ENCODE data around the gene ATP8A2.
"Not testable (repeated sequence)": the region's sequence is repeated elsewhere in the genome, so short reads cannot be mapped to it uniquely, and the experiment has no call there.

The ATP8A2 gene

DNA sequence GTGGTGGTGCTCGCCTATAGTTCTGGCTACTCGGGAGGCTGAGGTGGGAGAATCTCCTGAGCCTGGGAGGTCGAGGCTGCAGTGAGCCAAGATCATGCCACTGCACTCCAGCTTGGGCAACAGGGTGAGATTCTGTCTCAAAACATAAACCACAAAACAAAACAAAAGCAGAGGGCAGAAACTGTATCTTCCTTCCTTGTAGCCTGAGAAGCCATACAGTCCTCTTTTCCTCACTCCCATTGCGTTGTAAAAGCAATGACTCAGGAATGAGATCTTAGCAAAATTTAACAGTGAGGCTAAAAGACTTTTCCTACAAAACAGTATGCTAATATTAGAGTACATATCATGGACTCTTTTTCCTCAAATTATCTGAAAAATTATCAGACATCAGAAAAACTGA, 549.2 kb downstream of the ATP8A2 start:
- DNase-seq (ENCODE audit: low read depth in 2 of 2): no peak

DNA sequence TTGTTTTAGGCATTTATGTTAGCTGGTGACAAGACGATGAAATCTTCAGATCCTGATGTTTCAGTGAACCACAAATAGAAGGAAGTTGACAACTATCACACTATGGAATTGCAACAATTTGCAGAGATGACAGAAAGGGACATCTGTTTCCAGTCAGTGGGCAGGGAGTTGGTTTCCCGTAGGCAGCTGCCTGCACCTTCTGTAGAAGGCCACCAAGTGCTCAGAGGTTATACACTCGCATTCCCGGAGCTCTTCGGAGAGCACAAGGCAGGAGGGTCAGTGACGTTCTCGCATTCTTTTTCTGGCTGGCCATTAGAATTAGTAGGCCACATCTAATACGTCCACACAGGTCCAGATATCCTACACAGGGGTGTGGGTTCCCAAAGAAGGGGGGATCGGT, 550.6 kb downstream of the ATP8A2 start:
- DNase-seq (ENCODE audit: low read depth in 2 of 2): no peak

DNA sequence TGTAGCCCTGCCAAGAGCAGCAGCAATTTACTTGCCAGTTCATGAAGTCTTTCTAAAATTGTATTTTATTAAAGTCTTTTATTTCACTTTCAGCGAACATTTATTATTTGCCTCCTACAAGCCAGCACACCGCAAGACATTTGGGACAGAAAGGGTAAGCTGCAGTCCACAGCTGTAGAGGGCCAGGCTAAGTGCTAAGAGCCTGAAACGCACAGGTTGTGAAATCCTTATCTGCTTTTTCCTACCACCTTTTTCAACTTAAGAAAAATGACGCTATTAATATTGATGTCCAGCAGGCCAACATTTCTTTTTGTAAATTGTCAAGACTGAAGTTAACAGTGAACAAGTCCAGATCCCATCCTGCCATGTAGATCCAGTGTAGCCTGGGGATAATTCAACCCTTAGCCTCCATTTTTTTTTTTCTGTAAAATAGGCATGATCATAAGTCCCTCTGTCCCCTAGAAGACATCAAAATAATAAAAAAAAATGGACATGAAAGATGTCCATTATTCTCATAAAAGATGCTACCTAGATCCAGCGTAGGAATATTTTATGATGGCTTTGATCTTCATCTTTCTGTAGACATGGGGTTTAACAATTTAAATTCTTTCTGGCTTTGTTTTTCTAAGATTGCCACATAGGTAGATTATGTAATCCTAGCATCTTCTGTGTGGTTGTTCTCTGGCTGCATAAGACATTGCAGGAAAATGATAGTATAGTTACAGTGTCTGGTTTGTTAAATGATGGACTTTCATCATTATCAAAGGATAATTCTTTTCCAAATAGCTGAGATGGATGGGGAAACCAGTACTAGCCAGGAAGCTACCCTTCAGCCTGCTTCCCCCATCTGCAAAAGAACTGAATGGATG, 551.7 kb downstream of the ATP8A2 start:
- DNase-seq (ENCODE audit: low read depth in 2 of 2): no peak

GRCh38 chr13:25927363-25927762, 555.6 kb downstream of the ATP8A2 start:
- no peak for DNase-seq (ENCODE audit: low read depth in 2 of 2)

DNA sequence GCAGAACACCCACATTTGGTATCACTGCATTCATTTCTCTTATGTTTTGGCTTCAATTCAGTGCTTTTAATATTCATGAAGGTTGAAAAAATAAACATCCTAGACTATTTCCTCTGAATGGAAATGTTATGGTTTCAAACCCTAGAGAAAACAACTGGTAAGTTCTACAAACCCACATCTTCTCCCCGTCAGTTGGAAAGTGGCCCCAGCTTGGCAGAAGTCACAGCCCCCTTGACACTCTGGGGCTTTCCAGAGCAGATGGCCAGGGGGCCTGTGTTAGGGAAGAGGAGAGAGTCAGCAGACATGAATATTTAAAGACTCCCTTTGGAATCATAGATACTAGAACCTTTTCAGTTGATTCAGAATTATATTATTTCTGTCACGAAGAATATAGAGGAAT, 556.2 kb downstream of the ATP8A2 start:
- no peak for DNase-seq (ENCODE audit: low read depth in 2 of 2)

GRCh38 chr13:25928941-25929505, 557.2 kb downstream of the ATP8A2 start:
- DNase-seq (ENCODE audit: low read depth in 2 of 2): no peak

- DNase-seq (ENCODE audit: low read depth in 2 of 2): no peak
Measured at GRCh38 chr13:25929816-25930215, 558.0 kb downstream of the ATP8A2 start.

DNA sequence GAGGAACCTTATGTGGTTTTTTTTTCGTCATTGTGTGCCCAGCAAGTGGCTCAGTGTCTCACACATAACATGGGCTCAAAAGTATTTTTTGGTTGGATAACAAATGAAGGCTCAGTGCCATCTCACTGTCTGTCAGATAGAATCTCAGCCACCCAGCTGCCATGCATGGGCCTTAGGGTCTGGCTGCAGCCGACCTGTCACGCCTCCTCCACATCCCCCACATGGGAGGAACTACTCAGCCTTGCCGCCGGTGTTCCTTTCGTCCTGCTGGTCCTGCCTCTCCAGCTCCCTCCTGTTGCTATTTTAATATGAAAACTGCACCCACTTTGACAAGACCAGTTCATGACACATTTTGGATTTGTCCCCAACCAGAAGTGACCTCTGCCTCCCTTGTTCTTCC, 558.9 kb downstream of the ATP8A2 start:
- DNase-seq (ENCODE audit: low read depth in 2 of 2): no peak

GRCh38 chr13:25932365-25932764, 560.6 kb downstream of the ATP8A2 start:
- DNase-seq (ENCODE audit: low read depth in 2 of 2): no peak

DNA sequence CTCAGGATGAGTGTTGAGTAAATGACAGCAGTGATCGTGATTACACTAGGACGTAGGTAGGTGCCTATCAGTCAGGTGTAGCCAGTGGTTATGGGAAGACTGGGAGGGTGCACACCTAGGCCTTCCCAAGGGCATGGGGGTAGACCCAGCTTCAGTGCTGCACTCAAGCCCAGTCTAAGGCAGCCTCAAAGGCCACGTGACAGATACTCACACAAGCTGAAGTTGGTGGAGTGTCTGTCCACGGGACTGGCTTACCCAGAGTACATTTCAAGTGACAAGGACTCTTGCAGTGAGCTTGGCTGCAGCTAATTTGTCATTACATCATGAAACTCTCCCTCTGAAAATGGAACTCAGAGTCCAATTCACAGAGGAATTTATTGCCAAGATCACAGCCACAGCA, 561.7 kb downstream of the ATP8A2 start:
- DNase-seq (ENCODE audit: low read depth in 2 of 2): no peak

DNA sequence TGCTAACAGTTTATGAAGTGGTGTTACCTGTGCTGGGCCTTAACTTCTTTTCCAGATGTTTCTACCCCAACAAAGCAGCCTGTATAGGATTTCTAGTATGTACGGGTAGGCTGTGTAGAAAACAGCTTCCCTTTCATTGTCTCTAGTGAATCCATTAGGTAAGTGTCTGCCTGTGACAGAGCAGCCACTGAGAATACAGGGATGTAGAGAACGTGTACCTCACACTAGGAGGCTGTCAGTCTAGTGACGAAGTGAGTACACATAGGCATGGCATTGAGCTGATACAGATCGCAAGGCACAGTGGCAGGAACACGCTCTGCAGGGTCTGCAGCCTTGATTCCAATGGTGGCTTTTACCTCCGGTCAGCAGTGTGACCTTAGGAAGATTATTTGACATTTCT, 562.4 kb downstream of the ATP8A2 start:
- no peak for DNase-seq (ENCODE audit: low read depth in 2 of 2)

DNA sequence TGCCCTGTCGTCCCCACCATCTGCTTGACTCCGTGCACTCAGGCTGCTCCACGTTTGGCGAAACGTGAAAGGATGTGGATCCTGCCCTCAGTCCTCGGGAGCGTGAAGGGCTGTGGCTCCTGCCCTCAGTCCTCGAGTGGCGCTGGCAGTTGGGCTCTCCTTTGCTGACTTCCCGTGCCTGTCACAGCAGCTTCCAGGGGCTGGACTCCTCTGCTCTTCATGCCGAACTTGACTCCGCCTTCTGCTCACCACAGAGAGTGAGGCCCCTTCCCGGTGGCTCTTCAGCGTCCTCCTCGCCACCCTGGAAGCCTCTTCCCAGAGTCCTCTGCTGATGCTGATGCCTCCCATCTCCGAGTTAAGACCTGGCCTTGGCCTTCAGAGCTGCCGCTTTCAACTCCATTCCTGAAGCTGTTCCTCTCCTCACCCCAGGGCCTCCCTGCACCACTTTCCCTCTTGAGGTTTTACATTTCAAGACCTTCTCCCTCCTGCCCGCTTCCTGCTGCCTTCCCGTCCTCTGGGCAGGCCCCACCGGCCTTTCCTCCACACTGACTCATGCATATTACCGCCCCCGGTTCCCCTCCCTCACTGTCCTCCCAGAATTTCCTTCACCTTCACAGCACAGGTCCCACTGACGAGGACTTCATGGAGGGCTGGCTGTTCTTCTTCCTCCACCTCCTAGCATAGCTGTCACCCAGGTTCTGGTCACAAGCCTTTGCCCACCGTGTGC, 568.4 kb downstream of the ATP8A2 start:
- DNase-seq (ENCODE audit: low read depth in 2 of 2): no peak

GRCh38 chr13:25943081-25943480, 571.3 kb downstream of the ATP8A2 start:
- DNase-seq (ENCODE audit: low read depth in 2 of 2): no peak

DNA sequence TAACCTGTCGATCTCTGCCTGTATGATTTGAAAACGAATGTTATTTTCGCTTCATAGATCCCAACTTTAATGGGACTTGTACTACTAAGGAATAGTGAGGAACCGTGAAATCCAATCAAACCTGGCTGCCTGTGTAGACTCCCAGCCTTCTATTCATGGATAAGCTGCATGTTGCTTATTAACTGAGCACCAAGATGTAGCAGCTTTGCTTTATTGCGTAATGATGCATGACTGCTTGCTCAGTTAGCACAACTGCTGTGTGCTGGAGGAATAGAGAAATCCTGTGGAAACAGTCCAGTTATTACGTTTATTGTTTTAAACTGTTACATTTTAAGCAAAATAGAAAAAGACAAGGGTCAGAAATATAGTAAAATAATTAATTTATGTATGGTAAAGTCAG, 571.9 kb downstream of the ATP8A2 start:
- no peak for DNase-seq (ENCODE audit: low read depth in 2 of 2)

DNA sequence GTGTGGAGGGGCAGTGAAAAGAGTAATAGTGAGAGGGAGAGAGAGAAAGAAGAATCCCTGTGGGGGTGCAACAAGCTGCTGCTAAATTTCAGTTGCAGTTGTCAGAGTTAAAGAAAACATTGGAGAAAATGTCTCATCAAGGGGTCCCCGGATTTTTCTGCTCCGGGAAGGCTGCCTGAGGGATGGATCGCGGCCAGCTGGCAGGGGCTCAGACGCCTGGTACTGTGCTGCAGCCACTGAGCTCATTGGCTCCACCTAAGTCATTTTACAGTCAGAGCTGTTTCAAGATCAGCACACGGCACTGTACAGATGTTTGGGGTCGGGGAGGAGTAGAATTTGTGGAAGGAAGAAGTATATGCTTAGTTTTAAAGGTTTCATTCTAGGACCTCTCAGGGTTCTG, 573.8 kb downstream of the ATP8A2 start:
- DNase-seq (ENCODE audit: low read depth in 2 of 2): no peak

- DNase-seq (ENCODE audit: low read depth in 2 of 2): no peak
Measured at GRCh38 chr13:25946321-25946720, 574.5 kb downstream of the ATP8A2 start.

- no peak for DNase-seq (ENCODE audit: low read depth in 2 of 2)
Measured at GRCh38 chr13:25948910-25949309, 577.1 kb downstream of the ATP8A2 start.

DNA sequence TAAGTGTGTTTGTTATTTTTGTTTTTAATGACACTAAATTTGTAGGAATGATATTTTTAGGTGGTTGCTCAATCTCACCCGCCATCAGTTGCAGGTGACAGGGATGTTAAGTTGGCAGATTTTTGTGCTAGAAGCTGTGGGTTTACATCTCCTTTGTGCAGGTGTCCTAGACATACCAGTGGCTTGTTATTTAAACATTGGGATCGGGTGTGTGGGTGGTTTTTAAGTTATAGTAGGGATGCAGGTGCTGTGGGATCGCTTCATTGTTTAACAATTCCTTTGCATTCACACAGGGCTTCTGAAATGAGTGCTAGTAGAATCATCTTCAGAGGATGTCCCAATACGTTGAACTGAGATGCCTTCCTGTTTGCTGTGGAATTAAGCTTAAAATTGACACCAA, 580.1 kb downstream of the ATP8A2 start:
- DNase-seq (ENCODE audit: low read depth in 2 of 2): no peak

DNA sequence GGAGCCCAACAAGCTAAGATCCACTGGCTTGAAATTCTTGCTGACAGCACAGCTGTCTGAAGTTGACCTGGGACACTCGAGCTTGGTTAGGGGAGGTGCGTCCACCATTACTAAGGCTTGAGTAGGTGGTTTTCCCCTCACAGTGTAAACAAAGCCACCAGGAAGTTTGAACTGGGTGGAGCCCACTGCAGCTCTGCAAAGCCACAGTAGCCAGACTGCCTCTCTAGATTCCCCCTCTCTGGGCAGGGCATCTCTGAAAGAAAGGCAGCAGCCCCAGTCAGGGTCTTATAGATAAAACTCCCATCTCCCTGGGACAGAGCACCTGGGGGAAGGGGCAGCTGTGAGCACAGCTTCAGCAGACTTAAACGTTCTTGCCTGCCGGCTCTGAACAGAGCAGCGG, 582.3 kb downstream of the ATP8A2 start:
- not testable (repeated sequence) for DNase-seq (ENCODE audit: low read depth in 2 of 2)

- DNase-seq (ENCODE audit: low read depth in 2 of 2): not testable (repeated sequence)
Measured at GRCh38 chr13:25954943-25955342, 583.2 kb downstream of the ATP8A2 start.

DNA sequence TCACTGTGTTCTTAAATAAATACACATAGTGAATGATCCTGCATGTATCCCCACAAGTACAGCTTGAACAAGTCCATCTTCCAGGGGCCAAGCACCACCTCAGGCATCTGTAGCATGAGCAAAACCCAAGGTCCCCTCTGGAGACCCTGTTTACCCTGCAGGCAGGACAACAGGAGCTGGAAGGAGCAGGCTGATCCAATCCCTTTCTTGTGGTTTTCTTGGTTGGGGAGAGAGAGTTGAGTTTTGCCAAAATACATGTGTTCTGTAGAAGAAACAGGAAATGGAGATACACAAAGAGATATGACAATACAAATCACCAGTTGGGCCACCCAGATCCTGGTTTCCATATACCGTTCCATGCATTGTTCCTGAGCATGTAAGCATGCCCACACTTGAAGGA, 587.2 kb downstream of the ATP8A2 start:
- no peak for DNase-seq (ENCODE audit: low read depth in 2 of 2)

DNA sequence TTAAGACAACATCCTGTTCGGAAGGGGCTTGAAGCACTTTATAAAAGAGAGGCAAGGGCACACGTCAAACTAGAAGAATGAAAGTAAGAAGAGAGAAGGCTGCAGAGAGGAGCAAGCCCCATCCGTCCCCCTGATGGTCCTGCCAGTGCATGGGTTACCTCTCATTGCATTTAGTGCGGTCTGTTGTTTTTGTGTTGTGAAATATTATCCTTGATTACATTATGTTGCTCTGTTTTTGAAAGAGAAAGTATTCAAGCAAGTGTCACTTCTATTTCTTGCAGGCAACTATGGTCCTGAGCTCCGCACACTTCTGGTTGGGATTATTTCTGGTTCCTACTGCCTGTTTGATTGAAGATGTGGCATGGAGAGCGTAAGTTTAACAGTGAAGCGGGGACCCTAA, 589.5 kb downstream of the ATP8A2 start:
- DNase-seq (ENCODE audit: low read depth in 2 of 2): no peak

DNA sequence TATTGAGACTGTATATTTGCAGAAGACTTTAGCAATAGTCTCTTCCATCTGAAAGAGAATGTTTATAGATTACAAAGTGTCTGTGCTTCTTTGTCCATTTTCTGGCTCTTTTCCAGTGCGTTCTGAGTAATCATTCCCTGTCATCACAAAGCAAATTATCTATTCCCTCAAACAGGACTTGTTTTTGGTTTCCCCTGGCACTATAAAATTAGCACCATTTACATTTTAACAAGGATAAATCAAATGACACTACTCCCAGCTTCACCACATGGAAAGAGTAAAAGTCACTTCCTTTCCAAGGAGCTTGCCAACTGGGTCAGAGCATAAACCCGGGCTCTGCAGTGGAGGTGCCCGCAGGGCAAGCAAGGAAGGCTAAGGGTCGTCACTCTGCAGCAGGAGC, 591.9 kb downstream of the ATP8A2 start:
- no peak for DNase-seq (ENCODE audit: low read depth in 2 of 2)
